ENCODE measurements around the gene TP53TG3D. TPM values are rescaled to one million over a fixed set of nuclear protein-coding genes. Genes with fewer than 3 reads are reported as not detected.
"Not testable (repeated sequence)": the region's sequence is repeated elsewhere in the genome, so short reads cannot be mapped to it uniquely, and the experiment has no call there.

TP53TG3D gene, protein sequence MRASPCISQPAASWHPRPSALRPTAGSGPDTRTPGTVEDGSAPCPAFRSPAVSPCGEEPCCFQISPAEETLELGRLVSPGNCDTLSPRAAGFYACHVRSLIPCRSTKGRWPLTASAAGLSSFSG
- not detected for polyA plus RNA-seq (ENCODE audit: insufficient read length)

DNA sequence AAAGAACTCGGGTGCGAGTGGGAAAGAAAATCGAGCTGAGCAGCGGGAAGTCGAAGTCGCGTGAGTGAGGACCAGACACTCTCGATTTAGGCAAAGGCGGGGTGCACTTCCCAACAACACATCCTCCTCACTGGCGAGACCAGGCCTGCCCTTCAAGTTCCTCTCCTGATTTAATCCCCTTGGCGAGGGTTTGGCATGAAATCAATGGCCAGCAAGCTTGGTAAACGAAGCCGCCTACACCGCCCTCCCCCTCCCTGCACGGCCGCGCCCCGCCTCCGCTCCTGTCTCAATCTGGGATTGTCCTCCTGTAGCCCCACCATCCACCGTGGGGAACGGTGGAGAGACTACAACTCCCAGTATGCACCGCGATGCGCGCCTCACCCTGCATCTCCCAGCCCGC lies at the start of gene TP53TG3D:
TSS of gene TP53TG3D (plus strand) at position 301 of the 400 bp plus-strand sequence. CDS start at position 369, 68 bp downstream.
- DNase-seq (ENCODE audit: low read depth) = not testable (repeated sequence)

- not testable (repeated sequence) for DNase-seq (ENCODE audit: low read depth)
Observed at GRCh38 chr16:32253507-32253906, 421 bp downstream of the TP53TG3D start.

DNA sequence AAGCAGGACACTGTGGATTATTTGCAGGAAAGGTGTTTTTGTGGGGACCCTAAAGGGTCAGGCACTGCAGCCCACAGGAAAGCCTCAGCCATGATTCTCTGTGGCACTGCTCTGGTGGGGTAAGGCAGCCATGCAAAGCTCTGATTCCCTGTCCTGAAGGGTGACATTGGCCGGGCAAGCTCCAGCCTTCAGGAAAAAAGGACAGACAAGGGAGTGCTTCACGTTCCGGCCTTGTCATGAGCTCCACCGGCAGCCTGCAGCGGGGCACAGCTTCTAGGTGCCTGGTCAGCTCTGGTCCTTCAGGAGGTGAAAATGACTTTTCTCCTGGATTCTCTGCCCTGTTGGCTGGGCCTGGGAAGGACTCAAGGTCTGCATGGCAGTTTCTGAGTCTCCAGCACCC lies 8.4 kb downstream of the TP53TG3D start:
- not testable (repeated sequence) for DNase-seq (ENCODE audit: low read depth)

DNA sequence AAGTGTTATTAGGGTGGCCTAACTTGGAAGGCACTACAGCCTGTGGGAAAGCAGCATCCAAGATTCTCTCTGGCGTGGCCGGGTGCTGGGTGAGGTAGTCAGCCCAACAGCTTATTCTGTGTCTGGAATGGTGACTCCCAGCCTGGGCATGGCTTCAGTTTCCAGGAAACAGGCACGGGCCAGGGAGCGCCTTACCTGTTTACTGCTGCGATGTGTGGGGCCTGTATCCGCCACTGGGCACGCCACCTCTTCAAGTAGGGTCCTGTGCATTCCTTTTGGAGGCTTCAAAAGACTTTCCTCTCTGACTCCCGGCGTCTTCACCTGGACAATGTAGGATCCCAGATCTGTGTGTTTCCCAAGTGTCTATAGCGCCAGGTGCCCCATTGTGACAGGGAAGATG lies 10.5 kb downstream of the TP53TG3D start:
- not testable (repeated sequence) for DNase-seq (ENCODE audit: low read depth)

DNA sequence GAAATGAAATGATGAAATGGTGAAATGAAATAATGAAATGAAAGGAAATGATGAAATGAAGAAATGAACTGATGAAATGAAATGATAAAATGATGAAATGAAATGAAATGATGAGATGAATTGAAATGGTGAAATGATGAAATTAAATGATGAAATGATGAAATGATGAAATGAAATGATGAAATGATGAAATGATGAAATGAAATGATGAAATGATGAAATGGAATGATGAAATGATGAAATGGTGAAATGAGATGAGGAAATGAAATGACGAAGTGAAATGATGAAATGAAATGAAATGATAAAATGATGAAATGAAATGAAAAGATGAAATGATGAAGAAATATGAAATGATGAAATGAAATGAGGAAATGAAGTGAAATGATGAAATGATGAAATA lies 28.8 kb downstream of the TP53TG3D start:
- DNase-seq (ENCODE audit: low read depth) = not testable (repeated sequence)

DNA sequence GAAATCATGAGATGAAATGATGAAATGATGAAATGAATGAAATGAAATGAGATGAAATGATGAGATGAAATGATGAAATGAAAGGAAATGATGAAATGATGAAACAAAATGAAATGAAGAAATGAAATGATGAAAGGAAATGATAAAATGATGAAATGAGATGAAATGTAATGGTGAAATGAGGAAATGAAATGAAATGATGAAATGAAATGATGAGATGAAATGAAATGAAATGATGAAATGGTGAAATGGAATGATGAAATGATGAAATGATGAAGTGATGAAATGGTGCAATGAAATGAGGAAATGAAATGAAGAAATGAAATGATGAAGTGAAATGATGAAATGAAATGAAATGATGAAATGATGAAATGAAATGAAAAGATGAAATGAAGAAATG lies 29.9 kb downstream of the TP53TG3D start:
- DNase-seq (ENCODE audit: low read depth) = not testable (repeated sequence)

DNA sequence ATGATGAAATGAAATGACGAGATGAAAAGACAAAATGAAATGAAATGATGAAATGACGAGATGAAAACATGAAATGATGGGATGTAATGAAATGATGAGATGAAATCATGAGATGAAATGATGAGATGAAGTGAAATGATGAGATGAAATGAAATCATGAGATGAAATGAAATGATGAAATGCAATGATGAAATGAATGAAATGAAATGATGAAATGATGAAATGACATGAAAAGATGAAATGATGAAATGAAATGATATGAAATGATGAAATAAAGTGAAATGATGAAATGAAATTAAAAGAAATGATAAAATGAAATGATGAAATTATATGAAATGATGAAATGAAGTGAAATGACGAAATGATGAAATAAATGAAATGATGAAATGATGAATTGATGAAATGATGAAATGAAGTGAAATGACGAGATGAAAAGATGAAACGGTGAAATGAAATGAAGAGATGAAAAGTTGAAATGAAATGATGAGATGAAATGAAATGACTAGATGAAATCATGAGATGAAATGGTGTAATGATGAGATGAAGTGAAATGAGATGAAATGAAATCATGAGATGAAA lies 30.9 kb downstream of the TP53TG3D start:
- not testable (repeated sequence) for DNase-seq (ENCODE audit: low read depth)

- DNase-seq (ENCODE audit: low read depth) = not testable (repeated sequence)
Observed at GRCh38 chr16:32284800-32285796, 32.0 kb downstream of the TP53TG3D start.

- not testable (repeated sequence) for DNase-seq (ENCODE audit: low read depth)
Observed at GRCh38 chr16:32286193-32286592, 33.1 kb downstream of the TP53TG3D start.

DNA sequence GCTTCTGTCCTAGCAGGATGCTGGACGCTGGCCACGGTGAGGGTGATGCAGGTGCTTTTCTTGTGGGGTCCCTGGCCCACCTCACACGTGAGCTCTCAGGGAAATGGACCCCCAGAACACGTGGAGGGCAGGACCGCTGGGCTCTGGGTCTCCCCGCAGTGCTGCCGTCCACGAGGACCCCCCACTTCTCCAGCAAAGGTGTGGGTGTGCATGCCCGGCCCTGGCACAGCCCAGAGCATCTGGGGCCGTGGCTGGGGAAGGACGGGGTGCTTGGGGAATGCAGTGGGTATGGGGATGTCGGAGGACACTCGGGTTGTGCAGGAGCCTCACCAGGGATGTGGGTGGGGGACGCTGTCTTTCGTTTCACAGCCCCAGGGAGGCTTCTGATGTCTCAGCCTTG lies 34.7 kb downstream of the TP53TG3D start:
- not testable (repeated sequence) for DNase-seq (ENCODE audit: low read depth)

- DNase-seq (ENCODE audit: low read depth) = not testable (repeated sequence)
Observed at GRCh38 chr16:32289197-32289596, 36.1 kb downstream of the TP53TG3D start.

- not testable (repeated sequence) for DNase-seq (ENCODE audit: low read depth)
Observed at GRCh38 chr16:32302776-32303175, 49.7 kb downstream of the TP53TG3D start.

Data from forelimb muscle (tissue), 1 donor.